H7 (cell line): ENCODE results near the gene MFF. TPM values are rescaled to one million over a fixed set of nuclear protein-coding genes. Genes with fewer than 3 reads are reported as not detected.
A peak's percentile ranks its signal among the peaks of the same experiment; 100 is the strongest.

ENCODE experiments used
- DNase-seq: peaks from one replicate; pipeline ENCODE4 v3.0.0; 2012
- H3K27me3 ChIP-seq: 2 replicates; pipeline ENCODE4 v1.6.0; 2011; ENCODE audit warnings: mild to moderate bottlenecking, low read length; ENCODE audit not compliant: control insufficient read depth, insufficient read depth
- H3K36me3 ChIP-seq: replicated peaks from 2 replicates; pipeline ENCODE4 v1.5.1; 2011; ENCODE audit warnings: low read length; ENCODE audit not compliant: control insufficient read depth, insufficient read depth
- H3K4me3 ChIP-seq: 2 replicates; pipeline ENCODE4 v1.5.1; 2011; ENCODE audit warnings: low read depth, mild to moderate bottlenecking, control low read depth, low read length, moderate library complexity; ENCODE audit not compliant: insufficient read depth
- total RNA-seq: library from RNA; depleted of rRNA; stranded (reverse); fragments of >200 nt; shearing (Covaris generic); gene quantifications from 2 replicates; pipeline ENCODE4 v1.2.3, GENCODE V29; 2014

Gene MFF
- total RNA-seq, 1 experiment from 2014 or later = 90.7 TPM

GRCh38 chr2:227320305-227321094 lies 4.6 kb upstream of the MFF start:
- no peaks in the 10 kb centered on the region for H3K36me3 ChIP-seq
- no peaks in the 10 kb centered on the region for H3K27me3 ChIP-seq
- DNase-seq = no peak
- no peak overlapping the region for H3K4me3 ChIP-seq

GRCh38 chr2:227322530-227323205 lies 2.4 kb upstream of the MFF start:
- Histone ChIP-seq H3K4me3 (no peak overlapping the region), H3K36me3 (no peaks in the 10 kb centered on the region), H3K27me3 (no peaks in the 10 kb centered on the region)

GRCh38 chr2:227323818-227324217 lies 1.2 kb upstream of the MFF start:
- Histone ChIP-seq H3K36me3 (no peaks in the 10 kb centered on the region), H3K27me3 (no peaks in the 10 kb centered on the region), H3K4me3 (no peak overlapping the region)
- DNase-seq = no peak

More at GRCh38 chr2:227322530-227323205, 2.4 kb upstream of the MFF start:
- DNase-seq = no peak

GRCh38 chr2:227324642-227324994 lies 433 bp upstream of the MFF start:
- Histone ChIP-seq H3K36me3 (no peaks in the 10 kb centered on the region), H3K27me3 (no peaks in the 10 kb centered on the region), H3K4me3 (peak overlapping the region; percentile 88)
- DNase-seq = peak; percentile 49

GRCh38 chr2:227325839-227326195 lies 766 bp downstream of the MFF start:
- Histone ChIP-seq H3K36me3 (peaks cover under 1% of the 10 kb centered on the region; the same call in 1 of the 2 replicates), H3K4me3 (peak overlapping the region; percentile 88)
- peak; percentile 47 for DNase-seq

GRCh38 chr2:227326783-227327182 lies 1.7 kb downstream of the MFF start:
- H3K36me3 ChIP-seq = peaks cover 2% of the 10 kb centered on the region; the same call in 1 of the 2 replicates
- no peak overlapping the region for H3K4me3 ChIP-seq
- no peaks in the 10 kb centered on the region for H3K27me3 ChIP-seq
- no peak for DNase-seq

More at GRCh38 chr2:227325839-227326195, 766 bp downstream of the MFF start:
- no peaks in the 10 kb centered on the region for H3K27me3 ChIP-seq

GRCh38 chr2:227335713-227336112 lies 10.7 kb downstream of the MFF start:
- no peak overlapping the region for H3K4me3 ChIP-seq
- H3K27me3 ChIP-seq = no peaks in the 10 kb centered on the region
- DNase-seq = no peak
- H3K36me3 ChIP-seq = peaks cover 10% of the 10 kb centered on the region

- DNase-seq = no peak
- no peak overlapping the region for H3K4me3 ChIP-seq
- H3K36me3 ChIP-seq = peaks cover 8% of the 10 kb centered on the region
- no peaks in the 10 kb centered on the region for H3K27me3 ChIP-seq
Observed at GRCh38 chr2:227337442-227337841, 12.4 kb downstream of the MFF start.

- H3K4me3 ChIP-seq = no peak overlapping the region
- no peak for DNase-seq
- H3K36me3 ChIP-seq = peaks cover 5% of the 10 kb centered on the region
- no peaks in the 10 kb centered on the region for H3K27me3 ChIP-seq
Observed at GRCh38 chr2:227339098-227339599, 14.1 kb downstream of the MFF start.

GRCh38 chr2:227340106-227340505 lies 15.1 kb downstream of the MFF start:
- H3K36me3 ChIP-seq = peaks cover 4% of the 10 kb centered on the region
- H3K27me3 ChIP-seq = no peaks in the 10 kb centered on the region
- H3K4me3 ChIP-seq = no peak overlapping the region
- DNase-seq = no peak

GRCh38 chr2:227341553-227341952 lies 16.5 kb downstream of the MFF start:
- peaks cover 4% of the 10 kb centered on the region for H3K36me3 ChIP-seq
- H3K27me3 ChIP-seq = no peaks in the 10 kb centered on the region
- H3K4me3 ChIP-seq = no peak overlapping the region
- no peak for DNase-seq

GRCh38 chr2:227344231-227344630 lies 19.2 kb downstream of the MFF start:
- H3K36me3 ChIP-seq = peaks cover 3% of the 10 kb centered on the region
- no peak overlapping the region for H3K4me3 ChIP-seq
- no peaks in the 10 kb centered on the region for H3K27me3 ChIP-seq
- no peak for DNase-seq

GRCh38 chr2:227347117-227347516 lies 22.1 kb downstream of the MFF start:
- H3K27me3 ChIP-seq = no peaks in the 10 kb centered on the region
- no peaks in the 10 kb centered on the region for H3K36me3 ChIP-seq
- no peak for DNase-seq
- no peak overlapping the region for H3K4me3 ChIP-seq

GRCh38 chr2:227348324-227348723 lies 23.3 kb downstream of the MFF start:
- no peak overlapping the region for H3K4me3 ChIP-seq
- H3K27me3 ChIP-seq = no peaks in the 10 kb centered on the region
- H3K36me3 ChIP-seq = no peaks in the 10 kb centered on the region
- DNase-seq = no peak

- Histone ChIP-seq H3K27me3 (no peaks in the 10 kb centered on the region), H3K36me3 (no peaks in the 10 kb centered on the region)
Observed at GRCh38 chr2:227349989-227350612, 25.1 kb downstream of the MFF start.

More at GRCh38 chr2:227349989-227350612, 25.1 kb downstream of the MFF start:
- no peak for DNase-seq
- no peak overlapping the region for H3K4me3 ChIP-seq
